GM12891 (cell line): ENCODE measurements around the gene DNAH17.
A peak's percentile ranks its signal among the peaks of the same experiment; 100 is the strongest.

Source experiments
- DNase-seq: peaks from one replicate; pipeline ENCODE4 v3.0.0; 2011; ENCODE audit warnings: low spot score; ENCODE audit not compliant: insufficient read length
- FAIRE-seq: peaks from 2 replicates; lab custom pipeline; 2011; peaks lifted over from hg19 to GRCh38; lab: Jason Lieb, UNC
- PAX5 ChIP-seq: IDR thresholded peaks from 2 replicates; pipeline ENCODE4 v1.6.1; 2011; ENCODE audit warnings: low read length, moderate library complexity, mild to moderate bottlenecking; ENCODE audit not compliant: insufficient read depth, severe bottlenecking
- POLR2A ChIP-seq: IDR thresholded peaks from 2 replicates; pipeline ENCODE4 v1.6.1; 2011; ENCODE audit warnings: low read depth, low read length, control low read depth
- POLR2AphosphoS5 ChIP-seq: IDR thresholded peaks from 2 replicates; pipeline ENCODE4 v1.6.1; 2011; ENCODE audit warnings: low read depth, low read length, control low read depth
- POU2F2 ChIP-seq: IDR thresholded peaks from 2 replicates; pipeline ENCODE4 v1.6.1; 2011; ENCODE audit warnings: low read depth, mild to moderate bottlenecking, control low read depth, low read length, moderate library complexity
- SPI1 ChIP-seq: IDR thresholded peaks from 2 replicates; pipeline ENCODE4 v1.6.1; 2011; ENCODE audit warnings: low read depth, low read length, control low read depth
- TAF1 ChIP-seq: IDR thresholded peaks from 2 replicates; pipeline ENCODE4 v1.6.1; 2011; ENCODE audit warnings: low read depth, low read length, control low read depth

The DNAH17 gene

DNA sequence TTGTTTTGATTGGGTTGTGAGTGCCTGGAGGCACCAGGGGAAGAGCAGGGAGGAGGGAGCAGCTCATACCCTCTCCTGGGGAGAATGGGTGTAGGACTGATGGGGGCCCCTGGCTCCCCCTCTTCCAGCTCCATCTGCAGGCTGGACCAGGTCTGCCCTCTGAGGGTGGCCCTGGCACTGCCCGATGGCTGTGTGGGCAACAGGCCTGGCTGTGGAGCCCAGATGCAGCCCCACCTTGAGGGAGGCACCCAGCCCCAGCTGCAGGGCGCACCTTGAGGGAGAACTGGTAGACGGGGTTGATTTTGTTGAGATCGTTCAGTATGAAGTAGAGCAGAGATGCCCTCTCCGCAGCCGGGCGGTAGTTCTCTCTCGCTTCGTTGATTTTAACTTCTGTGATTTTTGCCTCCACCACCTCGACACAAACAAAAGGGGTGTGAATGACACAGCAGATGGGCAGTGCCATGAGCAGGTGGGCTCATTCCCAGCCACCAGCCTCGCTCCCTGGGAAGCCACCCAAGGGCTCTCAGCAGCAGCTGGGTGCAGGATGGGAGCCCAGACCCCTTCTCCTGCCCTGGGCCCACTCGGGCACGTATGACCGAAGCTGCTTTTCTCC lies 127.1 kb downstream of the DNAH17 start:
- DNase-seq (no peak), FAIRE-seq (no peak)
- no peak for TF ChIP-seq POU2F2
- no peak for TF ChIP-seq SPI1
- no peak for TF ChIP-seq POLR2A
- TF ChIP-seq TAF1, result no peak
- TF ChIP-seq POLR2AphosphoS5, result no peak
- no peak for TF ChIP-seq PAX5

DNA sequence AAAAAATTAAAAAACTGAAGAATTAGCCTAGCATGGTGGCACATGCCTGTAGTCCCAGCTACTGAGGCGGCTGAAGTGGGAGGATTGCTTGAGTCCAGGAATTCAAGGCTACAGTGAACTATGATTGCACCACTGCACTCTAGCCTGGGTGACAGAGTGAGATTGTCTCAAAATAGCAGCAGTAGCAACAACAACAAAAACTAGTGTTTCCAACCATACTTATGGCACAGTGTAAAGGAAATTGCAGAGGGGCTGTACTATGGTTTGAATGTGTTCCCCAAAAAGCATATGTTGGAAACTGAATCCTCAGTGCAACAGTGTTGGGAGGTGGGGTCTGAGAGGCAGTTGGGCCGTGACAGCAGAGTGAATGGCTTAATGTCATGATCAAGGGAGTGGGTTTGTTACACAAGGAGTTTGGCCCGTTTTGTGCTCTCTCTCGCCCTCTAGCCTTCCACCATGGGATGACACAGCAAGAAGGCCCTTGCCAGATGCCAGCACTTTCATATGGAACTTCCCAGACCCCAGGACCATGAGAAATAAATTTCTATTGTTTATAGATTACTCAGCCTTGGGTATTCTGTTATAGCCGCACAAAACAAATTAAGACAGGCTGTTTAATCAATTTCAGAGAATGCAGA lies 128.7 kb downstream of the DNAH17 start:
- no peak for TF ChIP-seq POLR2A
- no peak for DNase-seq
- peak; percentile 74 for FAIRE-seq

DNA sequence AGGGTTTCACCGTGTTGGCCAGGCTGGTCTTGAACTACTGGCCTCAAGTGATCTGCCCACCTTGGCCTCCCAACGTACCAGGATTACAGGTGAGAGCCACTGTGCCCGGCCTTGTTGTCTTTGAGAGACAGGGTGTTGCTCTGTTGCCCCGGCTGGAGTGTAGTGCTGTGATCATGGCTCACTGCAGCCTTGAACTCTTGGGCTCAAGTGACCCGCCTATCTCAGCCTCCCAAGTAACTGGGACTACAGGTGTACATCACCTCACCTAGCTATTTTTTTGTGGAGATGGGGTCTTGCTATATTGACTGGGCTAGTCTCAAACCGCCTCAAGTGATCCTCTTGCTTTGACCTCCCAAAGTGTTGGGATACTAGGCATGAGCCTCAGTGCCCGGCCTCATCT lies 130.4 kb downstream of the DNAH17 start:
- TF ChIP-seq POLR2A (no peak), TAF1 (no peak), POU2F2 (no peak), POLR2AphosphoS5 (no peak), PAX5 (no peak), SPI1 (no peak)
- no peak for DNase-seq
- no peak for FAIRE-seq

DNA sequence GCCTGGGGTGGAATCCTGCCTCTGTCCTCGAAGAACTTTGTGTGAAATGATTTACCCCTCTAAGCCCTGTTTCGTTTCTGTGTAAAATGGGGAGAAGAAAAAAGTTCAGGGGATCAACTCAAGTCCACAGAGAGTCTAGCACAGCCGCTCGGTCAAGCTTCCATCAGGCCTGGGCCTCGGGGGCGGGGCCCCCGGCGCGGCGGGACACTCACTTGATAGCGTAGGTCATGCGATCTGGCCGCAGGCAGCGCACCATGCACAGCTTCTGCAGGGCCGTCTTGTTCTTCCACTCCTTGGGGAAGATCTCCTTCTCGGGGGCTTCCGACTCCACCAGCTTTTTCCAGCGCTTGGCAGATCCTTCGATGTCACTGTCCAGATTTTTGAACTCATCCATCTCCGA lies 132.8 kb downstream of the DNAH17 start:
- DNase-seq (no peak), FAIRE-seq (no peak)
- no peak for TF ChIP-seq POLR2A
- no peak for TF ChIP-seq PAX5
- TF ChIP-seq TAF1, result no peak
- TF ChIP-seq POU2F2, result no peak
- no peak for TF ChIP-seq SPI1
- TF ChIP-seq POLR2AphosphoS5, result no peak

DNA sequence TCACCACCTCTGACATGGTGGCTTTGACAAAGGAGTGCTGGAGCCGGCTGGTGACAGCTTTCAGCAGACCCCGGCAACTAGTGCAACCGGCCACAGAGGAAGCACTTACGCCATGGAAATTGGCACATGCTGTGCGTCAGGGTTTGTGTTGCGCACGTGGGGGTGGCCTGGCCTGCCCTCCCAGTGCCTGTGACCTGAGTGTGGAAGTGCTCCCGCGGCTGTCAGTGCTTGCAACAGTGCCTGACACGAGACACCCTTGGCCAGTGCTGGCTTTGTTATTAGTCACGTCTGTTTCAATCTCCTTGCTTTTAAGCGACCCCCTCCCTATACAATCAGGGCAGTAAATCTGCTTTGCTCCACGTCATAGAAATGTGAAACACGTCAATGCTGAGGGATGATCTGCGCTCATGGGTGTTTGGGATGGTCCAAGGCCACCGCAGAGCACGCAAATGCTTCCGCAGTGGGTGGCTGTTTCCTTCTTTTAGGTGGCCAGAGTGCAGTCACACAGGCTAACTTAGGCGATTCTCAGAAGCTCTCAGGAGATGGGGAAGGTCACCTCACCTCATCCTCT lies 134.5 kb downstream of the DNAH17 start:
- DNase-seq (no peak), FAIRE-seq (no peak)
- no peak for TF ChIP-seq POLR2A

DNA sequence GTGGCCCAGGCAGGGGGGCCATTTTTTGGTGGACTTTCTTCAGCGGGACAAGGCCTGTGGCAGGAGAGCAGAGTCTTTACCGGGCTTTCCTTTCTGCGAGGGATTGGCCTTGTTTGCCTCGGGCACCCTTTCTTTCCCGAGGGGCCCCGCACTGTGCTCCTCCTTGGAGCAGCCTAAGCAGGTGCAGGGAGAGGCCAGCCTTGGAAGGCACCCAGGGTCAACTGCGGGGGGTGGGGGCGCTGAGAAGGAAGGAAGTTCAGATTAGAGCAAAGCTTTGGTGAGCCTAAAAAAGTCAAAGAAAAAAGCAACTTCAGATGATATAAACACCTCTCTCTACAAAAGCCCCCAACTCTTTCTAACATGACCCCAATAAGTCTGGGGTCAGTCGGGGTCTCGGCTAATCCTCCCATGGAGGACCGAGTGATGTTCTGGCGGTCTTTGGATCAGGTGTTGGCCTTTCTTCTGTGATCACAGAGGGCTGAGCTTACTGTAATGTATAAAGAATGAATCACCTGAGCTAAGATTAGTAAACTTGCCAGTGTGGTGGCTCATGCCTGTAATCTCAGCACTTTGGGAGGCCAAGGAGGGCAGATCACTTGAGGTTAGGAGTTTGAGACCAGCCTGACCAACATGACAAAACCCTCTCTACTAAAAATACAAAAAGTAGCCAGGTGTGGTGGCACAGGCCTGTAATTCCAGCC lies 135.8 kb downstream of the DNAH17 start:
- DNase-seq (no peak), FAIRE-seq (no peak)
- TF ChIP-seq SPI1 (no peak), POU2F2 (no peak)

DNA sequence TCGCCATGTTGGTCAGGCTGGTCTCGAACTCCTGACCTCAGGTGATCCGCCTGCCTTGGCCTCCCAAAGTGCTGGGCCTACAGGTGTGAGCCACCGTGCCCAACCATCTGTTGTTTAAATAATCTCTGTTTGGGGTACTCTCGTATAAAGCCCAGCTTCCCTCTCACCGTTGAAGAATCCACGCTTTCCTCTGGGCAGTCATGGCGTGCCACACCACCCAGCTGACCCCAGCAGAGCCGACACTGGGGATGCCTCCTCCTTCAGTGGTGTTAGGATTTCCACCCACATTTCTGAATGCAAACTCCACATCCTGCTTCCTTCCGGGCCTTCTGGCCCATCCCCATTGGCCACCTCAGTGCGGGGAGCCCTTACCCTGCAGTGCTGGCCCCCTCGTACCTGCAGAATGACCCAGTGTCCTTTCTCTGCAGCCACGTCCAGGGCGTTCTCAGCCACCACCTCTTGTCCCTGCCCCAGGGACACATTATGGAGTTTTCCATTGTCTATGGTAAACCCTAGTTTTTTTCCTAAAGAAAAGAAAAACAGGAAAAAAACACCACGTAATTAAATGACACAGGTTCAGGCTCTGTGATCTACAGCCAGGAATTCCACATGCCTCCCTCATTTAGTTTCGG lies 138.4 kb downstream of the DNAH17 start:
- no peak for TF ChIP-seq POU2F2
- TF ChIP-seq POLR2AphosphoS5, result no peak
- no peak for TF ChIP-seq PAX5
- TF ChIP-seq TAF1, result no peak
- TF ChIP-seq POLR2A, result no peak
- no peak for TF ChIP-seq SPI1
- FAIRE-seq (no peak), DNase-seq (no peak)

DNA sequence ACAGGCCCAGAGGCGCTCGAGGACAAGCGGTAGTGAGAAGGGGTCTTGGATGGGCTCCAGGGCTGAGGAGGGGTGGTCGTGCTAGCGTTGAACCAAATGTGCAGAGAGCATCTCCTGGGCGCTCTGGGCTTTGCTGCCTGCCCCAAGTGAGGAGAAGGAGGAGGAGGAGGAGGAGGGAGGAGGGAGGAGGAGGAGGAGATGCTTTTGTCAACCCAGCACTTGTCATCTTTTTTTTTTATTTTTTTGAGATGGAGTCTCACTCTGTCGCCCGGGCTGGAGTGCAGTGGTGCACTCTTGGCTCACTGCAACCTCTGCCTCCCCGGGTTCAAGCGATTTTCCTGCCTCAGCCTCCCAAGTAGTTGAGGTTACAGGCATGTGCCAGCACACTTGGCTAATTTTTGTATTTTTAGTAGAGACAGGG lies 138.9 kb downstream of the DNAH17 start:
- no peak for TF ChIP-seq TAF1
- TF ChIP-seq POU2F2, result no peak
- TF ChIP-seq PAX5, result no peak
- no peak for TF ChIP-seq POLR2AphosphoS5
- TF ChIP-seq POLR2A, result no peak
- TF ChIP-seq SPI1, result no peak
- FAIRE-seq (no peak), DNase-seq (no peak)

DNA sequence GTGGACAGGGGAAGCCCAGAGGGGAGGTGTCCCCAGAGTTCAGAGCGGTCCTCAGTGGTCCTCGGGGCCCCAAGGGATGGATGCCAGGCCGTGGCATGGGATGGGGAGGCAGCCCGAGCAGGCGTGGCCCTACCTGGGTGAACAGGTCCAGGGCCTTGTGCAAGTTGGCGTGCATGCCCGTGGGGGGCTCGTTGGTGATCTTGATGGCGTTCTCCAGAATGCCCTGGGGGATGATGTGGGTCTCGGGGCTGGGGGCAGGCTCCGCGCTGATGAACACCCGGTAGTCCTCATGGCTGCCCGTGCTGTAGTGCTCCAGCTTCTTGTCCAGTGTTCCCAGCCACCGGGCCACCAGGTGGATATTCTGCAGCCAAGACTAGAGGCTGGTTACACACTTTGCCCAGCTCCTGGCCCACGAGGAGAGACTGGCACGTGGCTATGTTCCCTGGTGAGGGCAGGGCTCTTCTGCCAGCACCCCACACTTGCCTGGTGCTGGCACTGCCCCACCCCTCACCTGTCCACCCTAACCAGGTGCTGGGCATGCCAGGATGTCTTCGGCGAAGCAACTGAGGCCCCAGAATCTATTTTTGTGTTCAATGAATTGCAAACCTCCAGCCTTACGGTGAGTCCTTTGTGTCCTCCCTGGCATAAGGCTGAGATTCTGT lies 139.6 kb downstream of the DNAH17 start:
- DNase-seq, result no peak
- FAIRE-seq, result no peak
- no peak for TF ChIP-seq POLR2A
- TF ChIP-seq TAF1, result no peak
- no peak for TF ChIP-seq PAX5
